ENCODE measurements around the gene CMIP.
"Not testable (repeated sequence)": the region's sequence is repeated elsewhere in the genome, so short reads cannot be mapped to it uniquely, and the experiment has no call there.

CMIP gene

GRCh38 chr16:81572386-81573144 is 128.0 kb downstream of the CMIP start:
- no peak for DNase-seq

GRCh38 chr16:81573533-81574020 is 129.0 kb downstream of the CMIP start:
- no peak for DNase-seq

- no peak for DNase-seq
Measured at GRCh38 chr16:81574168-81574567, 129.6 kb downstream of the CMIP start.

- DNase-seq = no peak
Measured at GRCh38 chr16:81575307-81575706, 130.7 kb downstream of the CMIP start.

- no peak for DNase-seq
Measured at GRCh38 chr16:81575834-81576233, 131.2 kb downstream of the CMIP start.

GRCh38 chr16:81576696-81577095 is 132.1 kb downstream of the CMIP start:
- no peak for DNase-seq

GRCh38 chr16:81577272-81577671 is 132.7 kb downstream of the CMIP start:
- DNase-seq = not testable (repeated sequence)

- DNase-seq = no peak
Measured at GRCh38 chr16:81578076-81578475, 133.5 kb downstream of the CMIP start.

GRCh38 chr16:81578636-81579413 is 134.2 kb downstream of the CMIP start:
- DNase-seq = no peak

- no peak for DNase-seq
Measured at GRCh38 chr16:81581107-81581506, 136.5 kb downstream of the CMIP start.

GRCh38 chr16:81582655-81583441 is 138.2 kb downstream of the CMIP start:
- DNase-seq = no peak

- DNase-seq = no peak
Measured at GRCh38 chr16:81583893-81584631, 139.5 kb downstream of the CMIP start.

GRCh38 chr16:81585785-81586184 is 141.2 kb downstream of the CMIP start:
- DNase-seq = no peak

- no peak for DNase-seq
Measured at GRCh38 chr16:81586417-81586816, 141.8 kb downstream of the CMIP start.

- no peak for DNase-seq
Measured at GRCh38 chr16:81586977-81587625, 142.5 kb downstream of the CMIP start.

- no peak for DNase-seq
Measured at GRCh38 chr16:81587626-81588160, 143.1 kb downstream of the CMIP start.

GRCh38 chr16:81588326-81589081 is 143.9 kb downstream of the CMIP start:
- no peak for DNase-seq

- no peak for DNase-seq
Measured at GRCh38 chr16:81589975-81590650, 145.5 kb downstream of the CMIP start.

GRCh38 chr16:81590714-81591544 is 146.3 kb downstream of the CMIP start:
- no peak for DNase-seq

GRCh38 chr16:81591545-81591870 is 146.9 kb downstream of the CMIP start:
- no peak for DNase-seq
